Skeletal muscle satellite cell (primary cell): ENCODE results near the gene SYNJ2.
A peak's percentile ranks its signal among the peaks of the same experiment; 100 is the strongest.

Experiments
- H3K27me3 ChIP-seq: 2 replicates; pipeline ENCODE4 v1.7.0; 2013; ENCODE audit warnings: low read length; ENCODE audit not compliant: control insufficient read depth, insufficient read depth
- H3K36me3 ChIP-seq: 2 replicates; pipeline ENCODE4 v1.7.0; 2013; ENCODE audit warnings: mild to moderate bottlenecking, control low read depth, low read length; ENCODE audit not compliant: insufficient read depth
- H3K4me1 ChIP-seq: 2 replicates; pipeline ENCODE4 v1.7.0; 2013; ENCODE audit warnings: low read length; ENCODE audit not compliant: control insufficient read depth, insufficient read depth
- H3K4me2 ChIP-seq: 2 replicates; pipeline ENCODE4 v1.7.0; 2013; ENCODE audit warnings: mild to moderate bottlenecking, low read length
- H3K4me3 ChIP-seq: 2 replicates; pipeline ENCODE4 v1.7.0; 2013; ENCODE audit warnings: low read length
- H3K9ac ChIP-seq: 2 replicates; pipeline ENCODE4 v1.7.0; 2013; ENCODE audit warnings: mild to moderate bottlenecking, low read depth, low read length, moderate library complexity
- H3K9me3 ChIP-seq: replicated peaks from 2 replicates; pipeline ENCODE4 v1.7.0; 2013; ENCODE audit warnings: mild to moderate bottlenecking, control low read depth, low read length

SYNJ2 gene

GRCh38 chr6:158021814-158022748, 40.4 kb downstream of the SYNJ2 start:
- H3K27me3 ChIP-seq = no peaks in the 10 kb centered on the region
- no peak overlapping the region for H3K4me2 ChIP-seq
- H3K36me3 ChIP-seq = peaks cover 47% of the 10 kb centered on the region
- H3K4me1 ChIP-seq = peaks cover 42% of the 10 kb centered on the region
- H3K4me3 ChIP-seq = no peak overlapping the region
- no peaks in the 10 kb centered on the region for H3K9me3 ChIP-seq
- H3K9ac ChIP-seq = no peak overlapping the region

- no peak overlapping the region for H3K4me3 ChIP-seq
- H3K4me1 ChIP-seq = peaks cover 44% of the 10 kb centered on the region
- no peak overlapping the region for H3K4me2 ChIP-seq
- no peak overlapping the region for H3K9ac ChIP-seq
- no peaks in the 10 kb centered on the region for H3K9me3 ChIP-seq
- peaks cover 47% of the 10 kb centered on the region for H3K36me3 ChIP-seq
- no peaks in the 10 kb centered on the region for H3K27me3 ChIP-seq
These were observed 41.3 kb downstream of the SYNJ2 start for GRCh38 chr6:158022749-158023596.

GRCh38 chr6:158023597-158023939, 41.9 kb downstream of the SYNJ2 start:
- Histone ChIP-seq H3K9ac (no peak overlapping the region), H3K9me3 (no peaks in the 10 kb centered on the region), H3K36me3 (peaks cover 42% of the 10 kb centered on the region), H3K4me1 (peaks cover 43% of the 10 kb centered on the region), H3K4me2 (no peak overlapping the region), H3K4me3 (no peak overlapping the region), H3K27me3 (no peaks in the 10 kb centered on the region)

DNA sequence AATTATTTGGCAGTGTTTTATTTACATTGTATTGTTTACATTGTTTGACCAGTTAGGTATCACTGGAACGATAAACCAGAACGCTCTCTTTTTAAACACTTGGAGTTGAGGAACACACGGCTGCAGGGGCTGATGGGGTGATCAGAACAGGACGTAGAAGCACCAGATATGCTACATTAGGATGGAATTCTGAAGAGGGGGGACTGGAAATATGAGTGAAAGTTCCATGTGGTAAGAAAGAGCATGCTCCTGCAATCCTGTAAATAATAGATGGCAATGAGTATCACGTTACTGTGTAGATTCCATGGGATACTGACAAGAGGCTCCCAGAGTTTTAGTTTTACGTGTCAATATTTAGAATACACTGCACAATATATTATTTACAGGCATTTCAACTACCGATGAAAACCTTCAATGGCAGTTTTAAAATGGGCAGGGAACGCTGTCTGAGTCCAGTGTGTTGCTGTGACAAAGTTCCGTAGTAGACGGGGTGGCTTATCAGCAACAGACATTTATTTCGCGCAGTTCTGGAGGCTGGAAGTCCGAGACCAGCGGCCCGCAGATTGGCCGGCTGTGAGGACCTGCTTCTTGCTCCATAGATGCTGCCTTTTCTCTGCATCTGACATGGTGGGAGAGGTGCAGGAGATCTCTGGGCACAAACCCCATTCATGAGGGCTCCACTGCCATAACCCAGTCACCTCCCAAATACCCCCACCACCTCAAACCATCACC, 43.1 kb downstream of the SYNJ2 start:
- Histone ChIP-seq H3K9me3 (no peaks in the 10 kb centered on the region), H3K4me3 (no peak overlapping the region), H3K27me3 (no peaks in the 10 kb centered on the region), H3K36me3 (peaks cover 45% of the 10 kb centered on the region), H3K9ac (no peak overlapping the region), H3K4me2 (no peak overlapping the region), H3K4me1 (peaks cover 31% of the 10 kb centered on the region)

GRCh38 chr6:158026054-158026900, 44.6 kb downstream of the SYNJ2 start:
- no peaks in the 10 kb centered on the region for H3K27me3 ChIP-seq
- H3K9ac ChIP-seq = peak overlapping the region; percentile 71
- no peaks in the 10 kb centered on the region for H3K9me3 ChIP-seq
- H3K4me3 ChIP-seq = peak overlapping the region; percentile 37
- peaks cover 34% of the 10 kb centered on the region for H3K4me1 ChIP-seq
- H3K4me2 ChIP-seq = peak overlapping the region; percentile 72
- H3K36me3 ChIP-seq = peaks cover 37% of the 10 kb centered on the region

DNA sequence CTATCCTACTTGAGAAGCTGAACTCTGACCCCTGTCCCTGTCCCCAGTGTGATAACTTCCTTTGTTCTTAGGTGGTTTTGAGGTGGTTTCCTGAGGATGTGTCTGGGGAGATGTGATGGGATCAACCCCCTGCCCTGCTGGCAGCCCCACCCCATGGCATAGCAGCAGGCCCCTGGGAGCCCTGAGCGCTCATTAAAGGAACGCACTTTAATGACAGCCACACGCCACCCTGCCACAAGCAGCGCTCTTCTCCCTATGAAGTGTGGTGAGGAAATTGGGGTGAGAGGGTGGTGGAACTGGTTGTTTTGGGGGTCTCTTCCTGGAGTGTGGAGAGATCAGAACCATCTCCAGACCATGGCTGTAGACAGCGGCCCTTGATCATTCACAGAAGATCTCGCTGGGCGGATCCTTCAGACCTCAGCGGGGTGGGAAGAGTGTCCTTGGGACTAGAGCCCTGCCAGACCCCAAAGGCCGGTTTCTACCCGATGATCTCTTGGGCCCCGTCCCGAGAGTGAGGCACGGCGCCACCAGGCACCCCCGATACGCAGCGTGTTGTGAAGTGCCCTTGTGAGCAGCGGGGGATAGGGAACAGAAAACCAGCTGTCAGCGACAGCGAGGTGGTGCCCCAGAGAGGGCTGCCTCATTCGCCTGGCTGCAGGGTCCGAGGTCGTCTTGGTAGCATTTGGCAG, 45.4 kb downstream of the SYNJ2 start:
- peak overlapping the region; percentile 71 for H3K9ac ChIP-seq
- H3K4me3 ChIP-seq = peak overlapping the region; percentile 0
- H3K4me2 ChIP-seq = peak overlapping the region; percentile 72
- no peaks in the 10 kb centered on the region for H3K27me3 ChIP-seq
- peaks cover 35% of the 10 kb centered on the region for H3K36me3 ChIP-seq
- no peaks in the 10 kb centered on the region for H3K9me3 ChIP-seq
- peaks cover 41% of the 10 kb centered on the region for H3K4me1 ChIP-seq

- no peaks in the 10 kb centered on the region for H3K9me3 ChIP-seq
- H3K4me2 ChIP-seq = peak overlapping the region; percentile 72
- no peaks in the 10 kb centered on the region for H3K27me3 ChIP-seq
- H3K4me1 ChIP-seq = peaks cover 48% of the 10 kb centered on the region
- H3K36me3 ChIP-seq = peaks cover 30% of the 10 kb centered on the region
- peak overlapping the region; percentile 71 for H3K9ac ChIP-seq
- no peak overlapping the region for H3K4me3 ChIP-seq
These were observed 46.1 kb downstream of the SYNJ2 start for GRCh38 chr6:158027590-158028285.

DNA sequence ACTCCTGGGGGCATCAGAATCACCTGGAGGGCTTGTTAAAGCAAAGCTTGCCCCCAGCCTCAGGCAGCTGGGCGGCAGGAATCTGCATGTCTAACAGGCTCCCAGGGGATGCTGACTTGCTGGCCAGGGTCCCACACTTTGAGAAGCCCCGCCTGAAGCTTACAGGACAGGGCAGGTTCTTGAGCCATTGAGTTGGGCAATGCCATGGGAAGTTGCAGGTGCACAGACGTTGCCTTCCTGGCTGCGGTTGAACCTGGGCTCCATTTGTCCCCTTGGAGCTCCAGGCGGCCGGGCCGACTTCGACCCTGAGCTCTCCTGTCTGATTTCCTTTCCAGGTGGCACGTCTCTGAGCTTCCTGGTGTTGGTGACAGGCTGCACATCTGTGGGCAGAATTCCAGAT, 46.8 kb downstream of the SYNJ2 start:
- Histone ChIP-seq H3K9me3 (no peaks in the 10 kb centered on the region), H3K4me2 (no peak overlapping the region), H3K4me3 (no peak overlapping the region), H3K36me3 (peaks cover 36% of the 10 kb centered on the region), H3K27me3 (no peaks in the 10 kb centered on the region), H3K9ac (no peak overlapping the region), H3K4me1 (peaks cover 55% of the 10 kb centered on the region)

- Histone ChIP-seq H3K9ac (no peak overlapping the region), H3K9me3 (no peaks in the 10 kb centered on the region), H3K36me3 (peaks cover 41% of the 10 kb centered on the region), H3K4me2 (no peak overlapping the region), H3K27me3 (no peaks in the 10 kb centered on the region), H3K4me1 (peaks cover 59% of the 10 kb centered on the region), H3K4me3 (no peak overlapping the region)
These were observed 47.2 kb downstream of the SYNJ2 start for GRCh38 chr6:158028876-158029275.
